Type B pancreatic cell (in vitro differentiated cells): ENCODE data around the gene UBE2E1. TPM values are rescaled to one million over a fixed set of nuclear protein-coding genes. Genes with fewer than 3 reads are reported as not detected.
"Not testable (repeated sequence)": the region's sequence is repeated elsewhere in the genome, so short reads cannot be mapped to it uniquely, and the experiment has no call there.

Experiments used
- DNase-seq: peaks from one replicate; pipeline ENCODE4 v3.0.0; 2021; ENCODE audit warnings: mixed read lengths; ENCODE audit not compliant: unreplicated experiment; ENCODE audit errors: extremely low spot score
- H3K27ac Mint-ChIP-seq: 2 replicates; pipeline ENCODE4 v1.8.0; 2021; ENCODE audit warnings: mild to moderate bottlenecking, mixed read lengths
- H3K27me3 Mint-ChIP-seq: 2 replicates; pipeline ENCODE4 v1.8.0; 2021; ENCODE audit warnings: mixed read lengths
- H3K36me3 Mint-ChIP-seq: 2 replicates; pipeline ENCODE4 v1.8.0; 2021; ENCODE audit warnings: mixed read lengths
- H3K4me1 Mint-ChIP-seq: one replicate; pipeline ENCODE4 v1.8.0; 2021; ENCODE audit warnings: mixed read lengths; ENCODE audit not compliant: unreplicated experiment
- H3K4me3 Mint-ChIP-seq: 2 replicates; pipeline ENCODE4 v1.8.0; 2021; ENCODE audit warnings: mild to moderate bottlenecking, mixed read lengths
- H3K9me3 Mint-ChIP-seq: 2 replicates; pipeline ENCODE4 v1.8.0; 2021; ENCODE audit warnings: mixed read lengths
- total RNA-seq: library from RNA; stranded (reverse); gene quantifications from 2 replicates; pipeline ENCODE4 v1.2.1, GENCODE V29; 2021; ENCODE audit warnings: low replicate concordance
- TF ChIP-seq, protein P1 (sequence below): fragments of 200-600 bp; sonication (generic); conservative IDR thresholded peaks from 2 replicates; pipeline ENCODE4 v1.5.0; 2021; ENCODE audit warnings: antibody characterized with exemption, mild to moderate bottlenecking

UBE2E1 gene
- total RNA-seq, 1 donor from 2014 or later, result 110 TPM

DNA sequence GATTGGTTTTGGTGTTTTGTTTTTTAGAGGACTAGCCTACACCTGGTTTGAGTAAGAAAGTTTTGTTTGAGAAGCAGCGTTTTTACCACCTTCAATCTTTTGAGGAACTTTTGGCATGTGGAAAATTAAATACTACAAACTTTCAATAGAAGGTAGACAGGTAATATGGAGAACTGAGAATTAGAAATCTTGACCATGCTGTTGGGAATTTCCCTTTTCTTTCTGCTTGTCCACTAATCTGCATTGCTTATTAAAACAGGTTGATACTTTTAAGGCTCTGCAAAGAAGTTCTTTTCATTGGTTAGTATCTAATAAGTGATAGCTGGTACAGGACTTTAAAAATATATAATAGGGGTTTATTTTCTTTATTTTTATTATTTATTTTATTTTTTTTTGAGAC lies 31.9 kb downstream of the UBE2E1 start:
- H3K9me3 Mint-ChIP-seq, result no peaks in the 10 kb centered on the region
- H3K27ac Mint-ChIP-seq, result no peak overlapping the region
- peaks cover 50% of the 10 kb centered on the region for H3K4me1 Mint-ChIP-seq
- no peak for DNase-seq
- H3K4me3 Mint-ChIP-seq, result no peak overlapping the region
- no peaks in the 10 kb centered on the region for H3K27me3 Mint-ChIP-seq
- TF ChIP-seq, protein P1, sequence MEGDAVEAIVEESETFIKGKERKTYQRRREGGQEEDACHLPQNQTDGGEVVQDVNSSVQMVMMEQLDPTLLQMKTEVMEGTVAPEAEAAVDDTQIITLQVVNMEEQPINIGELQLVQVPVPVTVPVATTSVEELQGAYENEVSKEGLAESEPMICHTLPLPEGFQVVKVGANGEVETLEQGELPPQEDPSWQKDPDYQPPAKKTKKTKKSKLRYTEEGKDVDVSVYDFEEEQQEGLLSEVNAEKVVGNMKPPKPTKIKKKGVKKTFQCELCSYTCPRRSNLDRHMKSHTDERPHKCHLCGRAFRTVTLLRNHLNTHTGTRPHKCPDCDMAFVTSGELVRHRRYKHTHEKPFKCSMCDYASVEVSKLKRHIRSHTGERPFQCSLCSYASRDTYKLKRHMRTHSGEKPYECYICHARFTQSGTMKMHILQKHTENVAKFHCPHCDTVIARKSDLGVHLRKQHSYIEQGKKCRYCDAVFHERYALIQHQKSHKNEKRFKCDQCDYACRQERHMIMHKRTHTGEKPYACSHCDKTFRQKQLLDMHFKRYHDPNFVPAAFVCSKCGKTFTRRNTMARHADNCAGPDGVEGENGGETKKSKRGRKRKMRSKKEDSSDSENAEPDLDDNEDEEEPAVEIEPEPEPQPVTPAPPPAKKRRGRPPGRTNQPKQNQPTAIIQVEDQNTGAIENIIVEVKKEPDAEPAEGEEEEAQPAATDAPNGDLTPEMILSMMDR, result no peak
- peaks cover 8% of the 10 kb centered on the region for H3K36me3 Mint-ChIP-seq

DNA sequence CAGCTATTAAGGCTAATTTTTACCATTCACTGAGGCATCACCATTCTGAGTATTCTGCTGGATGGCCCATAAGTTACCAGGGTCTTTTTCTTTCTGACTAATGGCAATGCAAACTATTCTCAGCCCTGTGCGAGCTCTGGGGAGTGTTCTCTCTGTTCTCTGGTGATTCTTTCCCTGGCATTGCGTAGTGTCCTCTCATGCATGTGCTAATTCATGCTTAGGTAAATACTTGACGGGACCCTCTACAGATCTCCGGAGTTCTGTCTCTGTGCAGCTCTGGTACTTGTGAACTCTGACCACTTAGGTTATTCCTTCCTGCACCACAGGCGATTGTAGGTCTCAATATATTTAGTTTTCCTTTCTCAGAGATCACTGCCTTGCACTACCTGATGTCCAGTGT lies 34.8 kb downstream of the UBE2E1 start:
- Mint-ChIP-seq H3K4me1 (peaks cover 44% of the 10 kb centered on the region), H3K27me3 (no peaks in the 10 kb centered on the region), H3K27ac (peak overlapping the region; percentile 27), H3K36me3 (peaks cover 13% of the 10 kb centered on the region), H3K4me3 (peak overlapping the region; percentile 13), H3K9me3 (no peaks in the 10 kb centered on the region)
- TF ChIP-seq, protein P1, result no peak
- no peak for DNase-seq

DNA sequence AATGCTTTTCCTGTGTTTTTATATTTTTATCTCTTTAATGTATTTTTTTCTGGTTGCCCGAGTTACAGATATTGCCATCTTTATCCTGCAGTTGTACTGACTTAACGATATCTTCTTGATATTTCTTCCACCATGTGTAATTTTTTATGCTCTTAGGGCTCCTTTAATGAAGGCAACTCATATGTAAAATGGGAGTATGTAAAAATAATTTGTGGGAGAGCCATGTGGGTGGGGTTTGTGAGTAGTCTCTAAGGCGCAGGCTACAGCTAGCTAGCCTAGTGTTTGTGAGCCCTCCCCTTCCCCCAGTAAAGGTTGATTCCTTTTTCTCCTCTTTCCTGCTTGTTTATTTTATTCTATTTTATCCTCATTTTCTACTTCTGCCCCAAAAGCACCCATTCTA lies 38.1 kb downstream of the UBE2E1 start:
- Mint-ChIP-seq H3K27ac (no peak overlapping the region), H3K4me3 (no peak overlapping the region), H3K9me3 (peaks cover 4% of the 10 kb centered on the region), H3K4me1 (peaks cover 32% of the 10 kb centered on the region), H3K27me3 (no peaks in the 10 kb centered on the region), H3K36me3 (peaks cover 13% of the 10 kb centered on the region)
- TF ChIP-seq, protein P1, result no peak
- no peak for DNase-seq

DNA sequence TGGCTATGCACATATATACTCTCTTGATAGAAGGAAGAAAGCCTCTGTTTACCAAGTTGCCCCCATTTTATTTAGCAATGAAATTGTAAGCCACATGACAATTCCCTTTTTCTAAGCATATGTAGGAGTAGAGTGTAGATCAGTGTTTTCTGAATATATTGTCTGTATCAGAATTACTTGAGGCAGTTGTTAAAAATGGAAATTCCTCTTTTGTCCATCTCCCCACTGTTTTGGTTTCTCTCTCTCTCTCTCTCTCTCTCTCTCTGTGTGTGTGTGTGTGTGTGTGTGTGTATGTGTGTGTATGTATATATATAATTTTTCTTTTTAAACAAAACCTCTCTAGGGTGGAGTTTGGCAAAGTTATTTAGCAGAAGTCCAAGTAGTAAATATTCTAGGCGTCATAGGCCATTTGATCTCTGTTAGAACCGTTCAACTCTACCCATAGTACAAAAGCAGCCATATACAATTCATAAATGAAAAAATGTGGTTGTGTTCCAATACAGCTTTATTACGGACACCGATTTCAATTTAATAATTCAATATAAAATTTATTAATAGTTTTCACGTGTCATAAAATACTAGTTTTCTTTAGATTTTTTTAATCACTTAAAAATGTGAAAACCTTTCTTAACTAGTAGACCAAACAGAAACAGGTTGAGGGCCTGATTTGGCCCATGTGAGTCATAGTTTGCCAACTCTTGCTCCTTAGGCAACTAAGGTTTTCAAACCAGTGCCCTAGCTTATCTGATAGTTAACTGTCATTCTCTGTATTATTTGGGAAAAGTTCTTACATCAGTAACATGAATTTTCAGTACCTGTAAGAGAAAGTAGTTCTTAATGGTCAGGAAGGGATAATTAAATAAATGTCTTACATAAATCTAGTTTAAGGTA lies 39.8 kb downstream of the UBE2E1 start:
- no peak for DNase-seq
- TF ChIP-seq, protein P1, result no peak
- H3K4me3 Mint-ChIP-seq, result no peak overlapping the region
- H3K9me3 Mint-ChIP-seq, result peaks cover 4% of the 10 kb centered on the region
- peaks cover 21% of the 10 kb centered on the region for H3K4me1 Mint-ChIP-seq
- no peaks in the 10 kb centered on the region for H3K27me3 Mint-ChIP-seq
- no peak overlapping the region for H3K27ac Mint-ChIP-seq
- peaks cover 9% of the 10 kb centered on the region for H3K36me3 Mint-ChIP-seq

DNA sequence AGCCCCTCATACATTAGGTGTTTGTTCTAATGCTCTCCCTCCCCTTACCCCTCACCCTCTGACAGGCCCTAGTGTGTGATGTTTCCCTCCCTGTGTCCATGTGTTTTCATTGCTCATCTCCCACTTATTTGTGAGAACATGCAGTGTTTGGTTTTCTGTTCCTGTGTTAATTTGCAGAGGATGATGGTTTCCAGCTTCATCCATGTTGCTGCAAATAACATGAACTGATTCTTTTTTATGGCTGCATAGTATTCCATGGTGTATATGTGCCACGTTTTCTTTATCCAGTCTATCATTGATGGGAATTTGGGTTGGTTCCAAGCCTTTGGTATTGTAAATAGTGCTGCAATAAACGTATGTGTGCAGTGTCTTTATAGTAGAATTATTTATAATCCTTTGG lies 43.7 kb downstream of the UBE2E1 start:
- H3K4me3 Mint-ChIP-seq, H3K27ac Mint-ChIP-seq, H3K27me3 Mint-ChIP-seq, H3K9me3 Mint-ChIP-seq, H3K4me1 Mint-ChIP-seq, DNase-seq: not testable (repeated sequence)
- peaks cover 18% of the 10 kb centered on the region for H3K36me3 Mint-ChIP-seq

DNA sequence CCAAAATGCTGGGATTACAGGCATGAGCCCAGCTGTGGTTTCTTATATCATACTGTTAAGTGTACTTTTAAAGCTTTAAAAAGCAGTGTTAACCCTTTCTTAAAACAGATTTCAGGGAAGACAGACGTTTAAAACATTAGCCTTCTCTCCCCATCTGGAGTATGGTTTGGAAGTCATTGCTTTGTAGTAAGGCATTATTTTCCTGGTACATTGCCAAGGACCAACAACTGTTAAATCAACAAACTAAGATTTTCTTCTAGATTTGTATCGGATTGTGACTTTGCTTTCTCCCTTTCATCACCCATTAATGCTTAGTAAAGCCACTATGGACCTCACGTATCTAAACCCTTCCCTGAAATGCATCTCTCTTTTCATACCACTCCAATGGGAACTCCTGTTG lies 50.5 kb downstream of the UBE2E1 start:
- H3K4me3 Mint-ChIP-seq, result peak overlapping the region; percentile 2
- H3K9me3 Mint-ChIP-seq, result peaks cover 5% of the 10 kb centered on the region
- no peaks in the 10 kb centered on the region for H3K27me3 Mint-ChIP-seq
- TF ChIP-seq, protein P1, result no peak
- peaks cover 32% of the 10 kb centered on the region for H3K4me1 Mint-ChIP-seq
- no peak for DNase-seq
- no peak overlapping the region for H3K27ac Mint-ChIP-seq
- peaks cover 17% of the 10 kb centered on the region for H3K36me3 Mint-ChIP-seq
